SH-SY5Y (cell line): ENCODE results near the gene TBC1D16.

Experiments
- GATA2 ChIP-seq: IDR thresholded peaks from 2 replicates; pipeline ENCODE4 v1.6.1; 2011; ENCODE audit warnings: mild to moderate bottlenecking, low read depth, low read length
- GATA3 ChIP-seq: IDR thresholded peaks from 2 replicates; pipeline ENCODE4 v1.6.1; 2011; ENCODE audit warnings: low read depth, mild to moderate bottlenecking, low read length, moderate library complexity

GRCh38 chr17:79976451-79976850, 59.2 kb downstream of the TBC1D16 start:
- TF ChIP-seq GATA2: no peak
- TF ChIP-seq GATA3: no peak
